GM23248 (cell line): ENCODE results near the gene ATP2B2. TPM values are rescaled to one million over a fixed set of nuclear protein-coding genes. Genes with fewer than 3 reads are reported as not detected.

ENCODE experiments used
- DNase-seq: peaks from one replicate; pipeline ENCODE4 v3.0.0-alpha.2; 2015
- H2AFZ ChIP-seq: fragments of 200-600 bp; sonication (generic); 2 replicates; pipeline ENCODE4 v1.6.1; 2016; ENCODE audit warnings: antibody characterized with exemption
- H3F3A ChIP-seq: fragments of 200-600 bp; sonication (generic); 2 replicates; pipeline ENCODE4 v1.6.1; 2016; ENCODE audit warnings: mild to moderate bottlenecking, antibody characterized with exemption, mixed run types; ENCODE audit not compliant: insufficient read depth
- H3K27ac ChIP-seq: fragments of 200-600 bp; sonication (generic); 2 replicates; pipeline ENCODE4 v1.5.1; 2016; ENCODE audit warnings: mild to moderate bottlenecking
- H3K27me3 ChIP-seq: fragments of 200-600 bp; sonication (generic); replicated peaks from 2 replicates; pipeline ENCODE4 v1.6.1; 2016; ENCODE audit warnings: mild to moderate bottlenecking; ENCODE audit not compliant: insufficient read depth
- H3K36me3 ChIP-seq: fragments of 200-600 bp; sonication (generic); 2 replicates; pipeline ENCODE4 v1.6.1; 2016; ENCODE audit warnings: low read depth, mild to moderate bottlenecking
- H3K4me1 ChIP-seq: fragments of 200-600 bp; sonication (generic); 2 replicates; pipeline ENCODE4 v1.6.1; 2016; ENCODE audit warnings: mild to moderate bottlenecking; ENCODE audit not compliant: insufficient read depth
- H3K4me2 ChIP-seq: fragments of 200-600 bp; sonication (generic); one replicate; pipeline ENCODE4 v1.6.1; 2016; ENCODE audit warnings: mild to moderate bottlenecking; ENCODE audit not compliant: unreplicated experiment
- H3K4me3 ChIP-seq: fragments of 200-600 bp; sonication (generic); 2 replicates; pipeline ENCODE4 v1.5.1; 2016; ENCODE audit warnings: mild to moderate bottlenecking
- H3K79me2 ChIP-seq: fragments of 200-600 bp; sonication (generic); 2 replicates; pipeline ENCODE4 v1.6.1; 2016; ENCODE audit warnings: mild to moderate bottlenecking; ENCODE audit not compliant: insufficient read depth
- H3K9ac ChIP-seq: fragments of 200-600 bp; sonication (generic); 2 replicates; pipeline ENCODE4 v1.6.1; 2016; ENCODE audit warnings: mild to moderate bottlenecking
- H3K9me2 ChIP-seq: fragments of 200-600 bp; sonication (generic); 2 replicates; pipeline ENCODE4 v1.6.1; 2016; ENCODE audit warnings: mixed run types, mild to moderate bottlenecking, moderate library complexity; ENCODE audit not compliant: insufficient read depth
- H3K9me3 ChIP-seq: fragments of 200-600 bp; sonication (generic); one replicate; pipeline ENCODE4 v1.6.1; 2017; ENCODE audit warnings: low read depth
- H4K20me1 ChIP-seq: fragments of 200-600 bp; sonication (generic); 2 replicates; pipeline ENCODE4 v1.6.0; 2016; ENCODE audit not compliant: insufficient read depth
- EZH2 ChIP-seq: fragments of 200-600 bp; sonication (generic); IDR thresholded peaks from 2 replicates; pipeline ENCODE4 v1.6.1; 2018; ENCODE audit warnings: antibody characterized with exemption, mild to moderate bottlenecking; ENCODE audit not compliant: insufficient read depth, poor library complexity, severe bottlenecking
- EZH2phosphoT487 ChIP-seq: fragments of 200-600 bp; sonication (generic); IDR thresholded peaks from 2 replicates; pipeline ENCODE4 v1.6.1; 2018; ENCODE audit warnings: antibody characterized with exemption, moderate library complexity, mild to moderate bottlenecking, low read depth; ENCODE audit not compliant: insufficient read depth
- WGBS, 2 experiments: methylation state at CpG; one replicate each; pipeline ENCODE4 v1.1.6; 2015 to 2017; ENCODE audit warnings: low lambda C conversion rate in 2 of 2, low coverage in 1 of 2; ENCODE audit errors: missing lambda C conversion rate in 2 of 2; 5-methylcytosine and 5-hydroxymethylcytosine counted together
- in situ Hi-C: fragments of 300-500 bp; cut with MboI; formaldehyde crosslinking; loops from 2 replicates; pipeline ENCODE4 v1.15.0; 2020
- polyA plus RNA-seq: library from polyadenylated mRNA; unstranded; fragments of >200 nt; fragmentation: Nextera tagmentation; extraction: Ambion mirVana; gene quantifications from 2 replicates; pipeline ENCODE4 v1.2.1, GENCODE V29; 2016
- total RNA-seq: library from RNA; depleted of rRNA; stranded (reverse); fragments of >200 nt; shearing (Covaris generic); gene quantifications from 2 replicates; pipeline ENCODE4 v1.2.3, GENCODE V29; 2014

Gene ATP2B2
- total and polyA plus RNA-seq, 2 experiments from 2014 or later: not detected

DNA sequence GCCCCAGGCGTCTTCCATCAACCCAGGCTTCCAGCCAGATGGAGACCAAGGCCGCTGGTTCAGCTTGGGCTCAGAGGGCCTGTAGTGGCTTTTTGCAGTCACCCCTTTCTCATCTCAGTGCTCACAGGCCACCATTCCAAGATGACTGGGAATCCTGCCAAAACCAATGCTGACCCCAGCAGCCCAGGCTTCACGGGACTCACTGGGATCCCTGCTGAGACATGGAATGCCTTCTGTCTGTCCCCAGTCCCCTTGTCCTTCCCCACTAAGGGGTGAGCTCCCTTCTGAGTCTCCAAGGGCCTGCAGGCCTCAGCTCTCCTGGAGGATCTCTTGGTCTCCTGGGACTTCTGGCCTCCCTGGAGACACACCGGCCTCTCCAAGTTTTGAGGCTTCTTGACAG, 107.0 kb downstream of the ATP2B2 start:
- 49 to 53% methylated on average over 4 of the region's 4 CpGs for WGBS, 2 experiments
- Histone ChIP-seq H3K9me3 (no peaks in the 10 kb centered on the region), H3K79me2 (no peaks in the 10 kb centered on the region), H3K36me3 (no peaks in the 10 kb centered on the region), H3K9me2 (no peaks in the 10 kb centered on the region), H2AFZ (no peak overlapping the region), H3K4me3 (no peak overlapping the region), H3K4me1 (no peaks in the 10 kb centered on the region), H3F3A (no peaks in the 10 kb centered on the region), H4K20me1 (no peaks in the 10 kb centered on the region), H3K27me3 (peaks cover 5% of the 10 kb centered on the region; the same call in 1 of the 2 replicates), H3K27ac (no peak overlapping the region), H3K9ac (no peak overlapping the region), H3K4me2 (no peak overlapping the region)
- TF ChIP-seq EZH2phosphoT487 (no peak), EZH2 (no peak)
- in situ Hi-C loops: no loop called here
- DNase-seq: no peak

DNA sequence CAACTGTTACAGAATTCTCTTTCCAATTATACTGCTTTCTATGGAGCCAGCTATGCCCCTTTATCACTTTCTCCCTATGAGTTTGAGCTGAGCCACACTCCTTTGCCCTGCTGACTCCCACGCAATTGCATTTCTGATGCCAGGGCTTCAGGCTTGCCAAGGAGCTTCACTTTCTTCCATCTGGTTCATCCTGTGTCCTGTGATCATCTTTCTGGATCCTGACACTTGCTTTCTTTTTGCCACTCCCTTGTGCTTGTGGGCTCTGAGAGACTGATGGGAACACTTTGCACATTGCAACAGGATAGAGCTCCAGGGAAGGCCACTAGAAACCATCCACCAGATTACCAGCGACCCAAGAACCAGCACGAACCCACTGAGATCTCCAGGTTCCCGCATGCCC, 107.5 kb downstream of the ATP2B2 start:
- in situ Hi-C loops: no loop called here

DNA sequence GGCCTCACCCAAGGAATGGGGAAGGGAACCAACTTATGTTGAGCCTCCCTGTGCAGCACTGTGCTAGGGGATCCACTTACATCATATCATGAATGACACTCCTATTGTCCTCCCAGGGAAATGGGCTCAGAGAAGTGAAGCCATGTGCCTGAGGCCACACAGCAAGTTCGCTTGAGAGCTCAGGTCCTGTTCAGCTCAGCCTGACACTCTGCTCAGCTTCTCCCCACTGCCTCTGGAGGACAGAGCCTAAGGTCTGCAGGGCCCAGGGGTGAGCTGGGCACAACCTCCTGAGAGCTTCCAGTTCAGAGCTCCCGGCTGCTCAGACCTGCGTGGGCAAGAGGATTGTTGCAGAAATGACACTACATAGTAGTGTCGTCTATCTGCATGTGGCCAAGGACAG, 108.5 kb downstream of the ATP2B2 start:
- Histone ChIP-seq H4K20me1 (no peaks in the 10 kb centered on the region), H3K79me2 (no peaks in the 10 kb centered on the region), H2AFZ (no peak overlapping the region), H3K27me3 (no peaks in the 10 kb centered on the region), H3F3A (no peaks in the 10 kb centered on the region), H3K4me1 (no peaks in the 10 kb centered on the region), H3K9me3 (no peaks in the 10 kb centered on the region), H3K27ac (no peak overlapping the region), H3K9me2 (no peaks in the 10 kb centered on the region), H3K4me3 (no peak overlapping the region), H3K9ac (no peak overlapping the region), H3K4me2 (no peak overlapping the region), H3K36me3 (no peaks in the 10 kb centered on the region)
- in situ Hi-C loops: no loop called here
- DNase-seq: no peak
- 44 to 47% methylated on average over 4 of the region's 4 CpGs for WGBS, 2 experiments
- no peak for TF ChIP-seq EZH2phosphoT487
- no peak for TF ChIP-seq EZH2

More for the DNA sequence above, 107.5 kb downstream of the ATP2B2 start:
- Histone ChIP-seq H3K9me3 (no peaks in the 10 kb centered on the region), H2AFZ (no peak overlapping the region), H3F3A (no peaks in the 10 kb centered on the region), H3K9me2 (no peaks in the 10 kb centered on the region), H3K4me2 (no peak overlapping the region), H3K79me2 (no peaks in the 10 kb centered on the region), H3K9ac (no peak overlapping the region), H4K20me1 (no peaks in the 10 kb centered on the region), H3K4me1 (no peaks in the 10 kb centered on the region), H3K4me3 (no peak overlapping the region), H3K27me3 (peaks cover 5% of the 10 kb centered on the region; the same call in 1 of the 2 replicates), H3K36me3 (no peaks in the 10 kb centered on the region), H3K27ac (no peak overlapping the region)
- TF ChIP-seq EZH2: no peak
- no peak for TF ChIP-seq EZH2phosphoT487
- 43 to 48% methylated on average over 4 of the region's 4 CpGs for WGBS, 2 experiments
- peak; percentile 27 for DNase-seq

DNA sequence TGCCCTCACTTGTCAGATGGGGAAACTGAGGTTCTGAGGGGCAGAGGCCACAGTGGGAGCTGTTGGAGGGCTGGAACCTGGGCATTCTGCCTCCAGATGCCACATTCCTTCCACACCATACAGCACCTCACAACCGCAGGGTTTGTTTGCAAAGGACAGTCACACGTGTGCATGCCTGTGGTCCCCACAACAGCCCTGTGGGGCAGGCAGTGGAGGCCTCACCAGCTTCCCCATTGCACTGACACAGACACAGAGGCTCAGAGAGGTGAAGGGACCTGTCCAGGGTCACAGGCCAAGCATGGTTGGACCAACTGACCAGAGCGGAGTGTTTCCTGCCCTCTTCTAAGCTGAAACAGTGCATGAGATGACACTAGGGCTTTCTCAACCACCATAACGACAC, 109.3 kb downstream of the ATP2B2 start:
- no peaks in the 10 kb centered on the region for H3K9me3 ChIP-seq
- no peaks in the 10 kb centered on the region for H3F3A ChIP-seq
- no peak overlapping the region for H2AFZ ChIP-seq
- DNase-seq: no peak
- H3K9me2 ChIP-seq: no peaks in the 10 kb centered on the region
- no peak for TF ChIP-seq EZH2phosphoT487
- no peaks in the 10 kb centered on the region for H3K36me3 ChIP-seq
- H3K9ac ChIP-seq: no peak overlapping the region
- no peaks in the 10 kb centered on the region for H4K20me1 ChIP-seq
- no peak overlapping the region for H3K4me3 ChIP-seq
- no peaks in the 10 kb centered on the region for H3K27me3 ChIP-seq
- 55 to 62% methylated on average over 4 of the region's 4 CpGs for WGBS, 2 experiments
- no peak overlapping the region for H3K4me2 ChIP-seq
- in situ Hi-C loops: no loop called here
- H3K4me1 ChIP-seq: no peaks in the 10 kb centered on the region
- no peak overlapping the region for H3K27ac ChIP-seq
- no peaks in the 10 kb centered on the region for H3K79me2 ChIP-seq

DNA sequence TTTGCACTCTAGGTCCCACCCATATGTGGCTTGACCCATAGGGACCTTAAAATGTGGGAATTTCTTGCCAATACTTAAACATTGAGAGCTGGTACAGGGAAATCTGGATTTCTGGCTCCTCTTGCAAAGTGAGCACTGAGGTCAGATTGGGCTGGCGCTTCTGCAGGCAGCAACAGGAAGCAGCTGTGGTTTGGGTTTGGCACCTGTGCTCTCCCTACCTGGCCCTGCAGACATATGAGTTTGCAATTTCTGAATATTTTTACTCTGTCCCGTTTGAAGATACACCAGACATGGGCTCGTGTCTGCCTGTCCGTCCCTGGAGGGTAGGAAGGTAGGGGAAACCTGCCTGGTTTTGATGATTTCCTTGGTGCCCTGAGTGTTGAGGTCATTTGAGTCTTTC, 109.7 kb downstream of the ATP2B2 start:
- in situ Hi-C loops: no loop called here
- DNase-seq: no peak
- H2AFZ ChIP-seq: no peak overlapping the region
- no peaks in the 10 kb centered on the region for H3K9me3 ChIP-seq
- H3K9me2 ChIP-seq: no peaks in the 10 kb centered on the region
- H3K4me2 ChIP-seq: no peak overlapping the region
- no peak overlapping the region for H3K4me3 ChIP-seq
- no peaks in the 10 kb centered on the region for H4K20me1 ChIP-seq
- WGBS, 2 experiments: 31 to 40% methylated on average over 4 of the region's 4 CpGs
- no peaks in the 10 kb centered on the region for H3K4me1 ChIP-seq
- H3K36me3 ChIP-seq: no peaks in the 10 kb centered on the region
- no peaks in the 10 kb centered on the region for H3K27me3 ChIP-seq
- H3F3A ChIP-seq: no peaks in the 10 kb centered on the region
- no peak overlapping the region for H3K27ac ChIP-seq
- TF ChIP-seq EZH2phosphoT487: no peak
- TF ChIP-seq EZH2: no peak
- no peak overlapping the region for H3K9ac ChIP-seq
- H3K79me2 ChIP-seq: no peaks in the 10 kb centered on the region
